ENCODE measurements around the gene CDC42BPB. TPM values are rescaled to one million over a fixed set of nuclear protein-coding genes. Genes with fewer than 3 reads are reported as not detected.
A peak's percentile ranks its signal among the peaks of the same experiment; 100 is the strongest.

Gene CDC42BPB
- total and polyA plus RNA-seq, 2 of the 13 experiments (the other 11 are each of a cell fraction or from before 2014, with no cell fraction given) = 19.7 to 32.3 TPM

GRCh38 chr14:102969901-102970300 is 87.4 kb downstream of the CDC42BPB start (continued):
- TF ChIP-seq ZNF350 (CRISPR knock-in tag; IDR thresholded peaks at IDR 0.05; ENCODE audit: borderline replicate concordance, low read depth) = no peak
- no peak for TF ChIP-seq SP140L (CRISPR knock-in tag; IDR thresholded peaks at IDR 0.05; ENCODE audit: borderline replicate concordance)
- no peak for TF ChIP-seq ZNF598 (CRISPR knock-in tag; IDR thresholded peaks at IDR 0.05; ENCODE audit: borderline replicate concordance)
- TF ChIP-seq USF2 (IDR thresholded peaks at IDR 0.05; ENCODE audit: low read depth, low read length) = no peak
- no peak for TF ChIP-seq USF2 (CRISPR knock-in tag; IDR thresholded peaks at IDR 0.05; ENCODE audit: borderline replicate concordance)
- TF ChIP-seq ZNF550 (CRISPR knock-in tag; IDR thresholded peaks at IDR 0.05; ENCODE audit: borderline replicate concordance) = no peak
- no peak for TF ChIP-seq ZBTB46 (CRISPR knock-in tag; IDR thresholded peaks at IDR 0.05; ENCODE audit: borderline replicate concordance)
- no peak for TF ChIP-seq EZH2 (conservative IDR thresholded peaks at IDR 0.05; ENCODE audit: low read depth, low read length)

- intact Hi-C loops (cut with micrococcal nuclease; ENCODE audit: unreplicated experiment) = no loop called here
- TF ChIP-seq AGO2 (optimal IDR thresholded peaks at IDR 0.05; ENCODE audit: low read depth, low read length) (peak; percentile 21), RERE (CRISPR knock-in tag; IDR thresholded peaks at IDR 0.05; ENCODE audit: low read depth) (no peak)
- no peaks in the 10 kb centered on the region for H3K27me3 ChIP-seq (ENCODE audit: control insufficient read depth in 1 of 2, insufficient read depth in 2 of 2, low read length in 2 of 2)
- ATAC-seq = no peak; the same call in 2 of the 3 replicates
- H3K36me3 ChIP-seq (replicated peaks in 1 of 2; ENCODE audit: control insufficient read depth in 1 of 2, insufficient read depth in 2 of 2, low read length in 2 of 2) = peaks cover 32 to 76% of the 10 kb centered on the region in 2 experiments
- 98% methylated on average over 17 of the region's 26 CpGs for WGBS (ENCODE audit: low lambda C conversion rate)
- ChIA-PET CTCF (ENCODE audit: low intra/inter-chr PET ratio, low total read pairs) (no interaction called here), POLR2A (no interaction called here)
- H2AFZ ChIP-seq (ENCODE audit: low read length) = no peak overlapping the region
- no peak overlapping the region for H3K27ac ChIP-seq (ENCODE audit: extremely low read length, insufficient read depth, low read length)
- no peaks in the 10 kb centered on the region for H3K4me1 ChIP-seq (ENCODE audit: insufficient read depth, low read length)
- no peak for FAIRE-seq
- no peaks in the 10 kb centered on the region for H3K9me3 ChIP-seq (ENCODE audit: low read length)
- no peak overlapping the region for H3K9ac ChIP-seq (ENCODE audit: insufficient read depth, low read depth, low read length)
- H3K79me2 ChIP-seq (ENCODE audit: insufficient read depth, low read length) = no peaks in the 10 kb centered on the region
- DNase-seq (ENCODE audit: low spot score) = no peak
- H4K20me1 ChIP-seq (ENCODE audit: insufficient read depth, low read length) = no peaks in the 10 kb centered on the region
- H3K4me3 ChIP-seq (replicated peaks in 1 of 3; ENCODE audit: insufficient read depth in 1 of 3, low read depth in 2 of 3, low read length in 3 of 3) = no peak overlapping the region
- BruUV-seq (replicated peaks) = no TSS peak
- no peak overlapping the region for H3K4me2 ChIP-seq (ENCODE audit: low read depth, low read length)
- in situ Hi-C loops (cut with HindIII; ENCODE audit: extremely low pct_ligation_motif_present, low pct_unique_long_range_greater_than_20kb) = no loop called here
Measured at GRCh38 chr14:102969060-102969791, 88.1 kb downstream of the CDC42BPB start.
